ENCODE data around the gene CUX1. TPM values are rescaled to one million over a fixed set of nuclear protein-coding genes. Genes with fewer than 3 reads are reported as not detected.

CUX1 gene
- total RNA-seq, 1 donor from 2014 or later, result 89.1 TPM

DNA sequence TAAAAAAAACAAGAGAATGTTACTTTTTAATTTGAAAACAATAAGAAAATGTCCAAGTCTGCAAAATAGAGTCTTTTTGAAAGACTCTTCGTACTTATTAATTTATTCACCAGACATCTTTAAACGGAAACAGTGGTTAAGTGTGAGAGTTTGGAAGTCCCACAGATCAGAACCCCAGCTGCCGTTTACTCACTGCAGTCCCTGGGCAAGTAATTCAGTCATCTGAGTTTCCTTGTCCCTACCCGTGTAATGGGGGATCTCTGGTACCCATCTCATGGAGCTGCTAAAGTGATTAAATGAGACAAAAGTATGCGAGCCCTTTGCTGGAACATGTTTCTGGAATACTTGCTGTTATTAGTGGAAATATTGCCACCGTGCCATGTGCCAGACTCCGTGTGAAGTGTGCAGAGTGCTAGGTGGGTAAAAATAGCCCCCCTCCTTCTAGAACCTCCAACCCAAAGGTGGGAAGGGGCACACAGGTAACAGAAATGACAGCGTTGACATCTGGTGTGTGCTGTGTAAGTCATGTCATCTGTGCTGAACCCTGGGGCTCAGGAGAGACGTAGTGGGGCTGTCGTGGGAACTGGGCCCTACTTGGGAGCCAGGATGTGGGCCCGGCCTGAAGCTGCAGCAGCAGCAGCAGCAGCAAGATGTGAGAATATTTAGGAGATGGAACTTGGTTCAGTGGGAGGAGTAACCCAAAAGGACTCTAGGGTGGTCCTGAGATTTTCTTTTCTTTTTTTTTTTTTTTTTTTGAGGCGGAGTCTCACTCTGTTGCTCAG, 140.5 kb downstream of the CUX1 start:
- no peaks in the 10 kb centered on the region for H3K27me3 Mint-ChIP-seq (ENCODE audit: unreplicated experiment)
- no peak overlapping the region for H3K27ac Mint-ChIP-seq (ENCODE audit: unreplicated experiment)
- no peaks in the 10 kb centered on the region for H3K9me3 Mint-ChIP-seq (ENCODE audit: unreplicated experiment)
- H3K4me3 Mint-ChIP-seq (ENCODE audit: unreplicated experiment), result no peak overlapping the region
- no peaks in the 10 kb centered on the region for H3K36me3 Mint-ChIP-seq (ENCODE audit: unreplicated experiment)
- TF ChIP-seq, protein P1, sequence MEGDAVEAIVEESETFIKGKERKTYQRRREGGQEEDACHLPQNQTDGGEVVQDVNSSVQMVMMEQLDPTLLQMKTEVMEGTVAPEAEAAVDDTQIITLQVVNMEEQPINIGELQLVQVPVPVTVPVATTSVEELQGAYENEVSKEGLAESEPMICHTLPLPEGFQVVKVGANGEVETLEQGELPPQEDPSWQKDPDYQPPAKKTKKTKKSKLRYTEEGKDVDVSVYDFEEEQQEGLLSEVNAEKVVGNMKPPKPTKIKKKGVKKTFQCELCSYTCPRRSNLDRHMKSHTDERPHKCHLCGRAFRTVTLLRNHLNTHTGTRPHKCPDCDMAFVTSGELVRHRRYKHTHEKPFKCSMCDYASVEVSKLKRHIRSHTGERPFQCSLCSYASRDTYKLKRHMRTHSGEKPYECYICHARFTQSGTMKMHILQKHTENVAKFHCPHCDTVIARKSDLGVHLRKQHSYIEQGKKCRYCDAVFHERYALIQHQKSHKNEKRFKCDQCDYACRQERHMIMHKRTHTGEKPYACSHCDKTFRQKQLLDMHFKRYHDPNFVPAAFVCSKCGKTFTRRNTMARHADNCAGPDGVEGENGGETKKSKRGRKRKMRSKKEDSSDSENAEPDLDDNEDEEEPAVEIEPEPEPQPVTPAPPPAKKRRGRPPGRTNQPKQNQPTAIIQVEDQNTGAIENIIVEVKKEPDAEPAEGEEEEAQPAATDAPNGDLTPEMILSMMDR (IDR thresholded peaks at IDR 0.05), result no peak
- no peak for DNase-seq (ENCODE audit: extremely low spot score, unreplicated experiment)
- H3K4me1 Mint-ChIP-seq (ENCODE audit: unreplicated experiment), result peaks cover 21% of the 10 kb centered on the region

DNA sequence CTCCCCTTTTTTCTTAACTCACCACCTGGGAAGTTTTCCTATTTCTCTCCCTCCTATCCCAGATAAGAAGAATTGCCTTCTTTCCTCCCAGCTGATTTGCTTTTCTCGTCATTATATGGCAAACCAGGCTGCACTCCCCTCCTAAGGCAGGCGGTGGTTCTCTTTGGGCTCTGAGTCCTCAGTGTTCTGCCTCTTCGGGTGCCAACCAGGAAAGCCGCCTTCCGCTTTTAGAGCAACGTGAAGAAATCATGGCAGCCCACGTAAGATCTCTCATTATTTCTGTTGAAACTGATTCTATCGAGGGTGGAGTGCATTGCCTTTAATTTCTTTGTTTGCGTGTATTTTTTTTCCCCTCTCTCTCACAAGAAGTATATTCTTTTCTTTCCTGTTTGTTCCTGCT, 141.9 kb downstream of the CUX1 start:
- H3K27ac Mint-ChIP-seq (ENCODE audit: unreplicated experiment), result no peak overlapping the region
- no peaks in the 10 kb centered on the region for H3K27me3 Mint-ChIP-seq (ENCODE audit: unreplicated experiment)
- TF ChIP-seq, protein P1 (IDR thresholded peaks at IDR 0.05), result no peak
- no peak overlapping the region for H3K4me3 Mint-ChIP-seq (ENCODE audit: unreplicated experiment)
- H3K9me3 Mint-ChIP-seq (ENCODE audit: unreplicated experiment), result no peaks in the 10 kb centered on the region
- H3K4me1 Mint-ChIP-seq (ENCODE audit: unreplicated experiment), result peaks cover 10% of the 10 kb centered on the region
- DNase-seq (ENCODE audit: extremely low spot score, unreplicated experiment), result no peak
- no peaks in the 10 kb centered on the region for H3K36me3 Mint-ChIP-seq (ENCODE audit: unreplicated experiment)

DNA sequence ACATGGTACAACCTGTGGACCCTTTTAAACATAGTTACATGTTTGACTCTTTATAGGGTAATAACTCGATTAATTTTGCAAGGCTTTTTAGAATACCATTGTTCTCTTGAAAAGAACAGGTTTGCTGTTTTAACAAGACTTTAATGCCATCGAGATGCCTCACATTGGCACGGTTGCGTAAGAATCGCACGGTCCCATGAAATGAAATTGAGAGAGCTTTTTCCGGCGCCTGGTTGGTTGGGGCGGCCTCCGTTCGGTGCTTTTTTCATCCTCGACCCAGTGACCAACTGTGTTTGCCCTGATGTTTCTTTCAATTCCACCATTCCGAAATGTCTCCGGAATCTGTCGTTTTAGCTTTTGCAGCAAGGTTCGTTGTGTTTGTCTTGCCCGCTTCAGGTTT, 142.4 kb downstream of the CUX1 start:
- TF ChIP-seq, protein P1 (IDR thresholded peaks at IDR 0.05), result no peak
- Mint-ChIP-seq H3K27ac (ENCODE audit: unreplicated experiment) (no peak overlapping the region), H3K27me3 (ENCODE audit: unreplicated experiment) (no peaks in the 10 kb centered on the region), H3K9me3 (ENCODE audit: unreplicated experiment) (no peaks in the 10 kb centered on the region), H3K4me3 (ENCODE audit: unreplicated experiment) (no peak overlapping the region), H3K4me1 (ENCODE audit: unreplicated experiment) (peaks cover 10% of the 10 kb centered on the region), H3K36me3 (ENCODE audit: unreplicated experiment) (no peaks in the 10 kb centered on the region)
- DNase-seq (ENCODE audit: extremely low spot score, unreplicated experiment), result no peak

DNA sequence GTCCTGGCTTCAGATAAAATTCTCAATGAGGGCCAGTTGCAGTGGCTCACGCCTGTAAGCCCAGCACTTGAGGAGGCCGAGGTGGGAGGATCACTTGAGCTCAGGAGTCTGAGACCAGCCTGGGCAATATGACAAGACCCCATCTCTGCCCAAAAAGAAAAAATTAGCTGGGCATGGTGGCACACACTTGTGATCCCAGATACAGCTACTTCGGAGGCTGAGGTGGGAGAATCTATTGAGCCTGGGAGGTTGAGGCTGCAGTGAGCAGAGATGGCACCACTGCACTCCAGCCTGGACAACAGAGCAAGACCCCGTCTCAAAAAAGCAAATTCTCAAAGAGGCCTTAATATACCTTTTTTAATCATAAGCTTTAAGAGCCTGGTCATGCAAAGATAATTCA, 142.9 kb downstream of the CUX1 start:
- Mint-ChIP-seq H3K9me3 (ENCODE audit: unreplicated experiment) (no peaks in the 10 kb centered on the region), H3K4me1 (ENCODE audit: unreplicated experiment) (peaks cover 10% of the 10 kb centered on the region), H3K36me3 (ENCODE audit: unreplicated experiment) (no peaks in the 10 kb centered on the region), H3K27ac (ENCODE audit: unreplicated experiment) (no peak overlapping the region), H3K4me3 (ENCODE audit: unreplicated experiment) (no peak overlapping the region), H3K27me3 (ENCODE audit: unreplicated experiment) (no peaks in the 10 kb centered on the region)
- no peak for DNase-seq (ENCODE audit: extremely low spot score, unreplicated experiment)
- TF ChIP-seq, protein P1 (IDR thresholded peaks at IDR 0.05), result no peak

DNA sequence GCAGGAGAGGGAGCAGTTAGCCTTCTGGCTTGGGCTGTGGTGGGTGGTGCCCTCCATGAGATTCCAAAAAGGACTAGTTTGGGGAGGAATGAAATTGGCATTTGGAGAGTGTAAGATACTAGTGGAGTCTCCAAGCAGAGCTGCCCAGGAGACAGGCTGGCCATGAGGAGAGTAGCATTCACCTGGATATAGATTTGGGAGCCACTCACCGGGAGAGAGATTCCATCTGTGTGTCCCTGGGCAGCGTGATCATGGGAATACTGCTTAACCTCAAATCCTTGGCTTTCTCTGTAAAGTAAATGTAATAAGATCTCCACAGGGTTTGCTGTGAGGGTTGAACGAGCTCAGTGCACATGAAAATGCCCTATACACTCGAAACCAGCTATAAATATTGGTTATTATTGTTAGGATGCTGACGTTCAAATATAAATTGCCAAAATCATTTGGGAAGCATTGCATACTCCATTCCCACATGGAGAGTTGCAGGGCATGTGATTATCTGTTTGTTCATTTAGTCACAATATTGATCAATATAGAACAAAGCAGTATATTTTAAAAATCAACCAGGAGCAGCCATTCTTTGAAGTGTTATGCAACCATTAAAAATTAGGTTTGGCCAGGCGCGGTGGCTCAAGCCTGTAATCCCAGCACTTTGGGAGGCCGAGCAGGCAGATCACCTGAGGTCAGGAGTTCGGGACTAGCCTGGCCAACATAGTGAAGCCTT, 143.7 kb downstream of the CUX1 start:
- Mint-ChIP-seq H3K9me3 (ENCODE audit: unreplicated experiment) (no peaks in the 10 kb centered on the region), H3K36me3 (ENCODE audit: unreplicated experiment) (no peaks in the 10 kb centered on the region)

More for the DNA sequence above, 143.7 kb downstream of the CUX1 start:
- H3K27me3 Mint-ChIP-seq (ENCODE audit: unreplicated experiment), result no peaks in the 10 kb centered on the region
- H3K4me3 Mint-ChIP-seq (ENCODE audit: unreplicated experiment), result no peak overlapping the region
- TF ChIP-seq, protein P1 (IDR thresholded peaks at IDR 0.05), result no peak
- DNase-seq (ENCODE audit: extremely low spot score, unreplicated experiment), result no peak
- no peak overlapping the region for H3K27ac Mint-ChIP-seq (ENCODE audit: unreplicated experiment)
- H3K4me1 Mint-ChIP-seq (ENCODE audit: unreplicated experiment), result peaks cover 10% of the 10 kb centered on the region
